IMR-90 (cell line): ENCODE data around the gene CCT4. TPM values are rescaled to one million over a fixed set of nuclear protein-coding genes. Genes with fewer than 3 reads are reported as not detected.

Experiments used
- ATAC-seq: fragments of 200-7000 bp; cut with Tn5 transposase; 2 replicates; pipeline ENCODE4 v1.9.1; 2020; ENCODE audit warnings: low read depth, mild to moderate bottlenecking, moderate library complexity
- BruUV-seq: library from RNA; stranded (reverse); fragments of 400-500 nt; replicated peaks from 2 replicates; lab custom pipeline; 2021; lab: Mats Ljungman, UMichigan
- CTCF ChIA-PET: fragments of 300-600 bp; formaldehyde crosslinking; extraction: SDS; loops from one replicate; lab custom pipeline; 2021; ENCODE audit warnings: antibody characterized with exemption; lab: Yijun Ruan, JAX
- POLR2A ChIA-PET: fragments of 300-600 bp; sonication (Branson Sonifier 250); formaldehyde crosslinking; loops from one replicate; lab custom pipeline; 2022; ENCODE audit warnings: antibody characterized with exemption; ENCODE audit not compliant: unreplicated experiment; lab: Charles Lee
- DNase-seq: peaks from one replicate; pipeline ENCODE4 v3.0.0; 2013
- H2AFZ ChIP-seq: replicated peaks from 2 replicates; pipeline ENCODE3; 2013; ENCODE audit warnings: low read length, mild to moderate bottlenecking; ENCODE audit not compliant: poor library complexity
- H2AK5ac ChIP-seq: 2 replicates; pipeline ENCODE4 v1.6.1; 2013; ENCODE audit warnings: low read depth, low read length, inconsistent platforms
- H2AK9ac ChIP-seq: replicated peaks from 2 replicates; pipeline ENCODE3; 2013; ENCODE audit warnings: mild to moderate bottlenecking, low read depth, low read length, moderate library complexity; ENCODE audit not compliant: poor library complexity
- H2BK120ac ChIP-seq: 2 replicates; pipeline ENCODE4 v1.6.1; 2013; ENCODE audit warnings: low read depth, low read length, inconsistent platforms
- H2BK15ac ChIP-seq: 3 replicates; pipeline ENCODE4 v1.6.1; 2013; ENCODE audit warnings: low read depth, low read length, inconsistent platforms
- H2BK20ac ChIP-seq: 2 replicates; pipeline ENCODE4 v1.6.1; 2013; ENCODE audit warnings: low read depth, mild to moderate bottlenecking, inconsistent platforms, low read length, moderate library complexity
- H2BK5ac ChIP-seq: 2 replicates; pipeline ENCODE4 v1.6.1; 2013; ENCODE audit warnings: mild to moderate bottlenecking, low read depth, low read length, inconsistent platforms; ENCODE audit not compliant: poor library complexity, severe bottlenecking
- H3K14ac ChIP-seq: replicated peaks from 2 replicates; pipeline ENCODE4 v1.6.1; 2013; ENCODE audit warnings: low read depth, low read length, inconsistent platforms
- H3K18ac ChIP-seq: 2 replicates; pipeline ENCODE4 v1.6.1; 2013; ENCODE audit warnings: low read depth, low read length, control low read depth
- H3K23ac ChIP-seq: 2 replicates; pipeline ENCODE4 v1.6.1; 2013; ENCODE audit warnings: low read depth, low read length, inconsistent platforms
- H3K27ac ChIP-seq: 2 replicates; pipeline ENCODE4 v1.5.1; 2013; ENCODE audit warnings: mild to moderate bottlenecking, control low read depth, low read length; ENCODE audit not compliant: insufficient read depth
- H3K27me3 ChIP-seq: 2 replicates; pipeline ENCODE4 v1.6.1; 2013; ENCODE audit warnings: low read length; ENCODE audit not compliant: control insufficient read depth, insufficient read depth
- H3K36me3 ChIP-seq: 2 replicates; pipeline ENCODE4 v1.6.1; 2013; ENCODE audit warnings: low read length, mixed read lengths; ENCODE audit not compliant: control insufficient read depth, insufficient read depth
- H3K4ac ChIP-seq: 2 replicates; pipeline ENCODE4 v1.6.1; 2013; ENCODE audit warnings: low read depth, low read length, inconsistent platforms
- H3K4me1 ChIP-seq: 2 replicates; pipeline ENCODE4 v1.6.1; 2013; ENCODE audit warnings: low read length, mixed read lengths; ENCODE audit not compliant: control insufficient read depth, insufficient read depth
- H3K4me2 ChIP-seq: 2 replicates; pipeline ENCODE4 v1.6.1; 2013; ENCODE audit warnings: low read depth, mild to moderate bottlenecking, control low read depth, low read length, moderate library complexity
- H3K4me3 ChIP-seq: 2 replicates; pipeline ENCODE4 v1.5.1; 2013; ENCODE audit warnings: low read depth, mild to moderate bottlenecking, control low read depth, low read length, moderate library complexity; ENCODE audit not compliant: insufficient read depth
- H3K56ac ChIP-seq: 2 replicates; pipeline ENCODE4 v1.6.1; 2013; ENCODE audit warnings: low read length, inconsistent platforms; ENCODE audit not compliant: insufficient read depth; ENCODE audit errors: extremely low read depth
- H3K79me1 ChIP-seq, 2 experiments: 2 replicates each; pipeline ENCODE4 v1.6.1; 2013; ENCODE audit warnings: low read length in 2 of 2, inconsistent platforms in 1 of 2, low read depth in 1 of 2
- H3K9ac ChIP-seq: 2 replicates; pipeline ENCODE4 v1.6.1; 2013; ENCODE audit warnings: low read depth, low read length, control low read depth
- H3K9me1 ChIP-seq: 2 replicates; pipeline ENCODE4 v1.6.1; 2013; ENCODE audit warnings: low read length, inconsistent platforms; ENCODE audit not compliant: insufficient read depth
- H3K9me3 ChIP-seq: 2 replicates; pipeline ENCODE4 v1.6.1; 2013; ENCODE audit warnings: low read length; ENCODE audit not compliant: control insufficient read depth, insufficient read depth
- H4K20me1 ChIP-seq: 2 replicates; pipeline ENCODE4 v1.6.1; 2013; ENCODE audit warnings: low read length, inconsistent platforms; ENCODE audit not compliant: insufficient read depth
- H4K5ac ChIP-seq: 2 replicates; pipeline ENCODE4 v1.6.1; 2013; ENCODE audit warnings: mild to moderate bottlenecking, low read depth, low read length, control low read depth
- H4K8ac ChIP-seq, 2 experiments: 2 replicates each; pipeline ENCODE4 v1.6.1; 2013; ENCODE audit warnings: low read depth in 2 of 2, low read length in 2 of 2, control low read depth in 1 of 2, inconsistent platforms in 1 of 2
- H4K91ac ChIP-seq: 2 replicates; pipeline ENCODE4 v1.6.1; 2013; ENCODE audit warnings: low read depth, low read length, inconsistent platforms; ENCODE audit not compliant: insufficient read depth
- BHLHE40 ChIP-seq: fragments of 150-350 bp; IDR thresholded peaks from 2 replicates; pipeline ENCODE4 v1.6.1; 2016; ENCODE audit warnings: mild to moderate bottlenecking, low read depth, low read length
- CEBPB ChIP-seq: IDR thresholded peaks from 2 replicates; pipeline ENCODE4 v1.6.1; 2012; ENCODE audit warnings: low read depth, low read length, improper control_type of control experiment
- CHD1 ChIP-seq: IDR thresholded peaks from 2 replicates; pipeline ENCODE4 v1.6.1; 2012; ENCODE audit warnings: low read depth, low read length, improper control_type of control experiment
- FOS ChIP-seq: fragments of 150-350 bp; IDR thresholded peaks from 2 replicates; pipeline ENCODE4 v1.6.1; 2016; ENCODE audit warnings: low read depth, low read length
- MAFK ChIP-seq: IDR thresholded peaks from 2 replicates; pipeline ENCODE4 v1.6.1; 2012; ENCODE audit warnings: low read depth, low read length, improper control_type of control experiment
- MAZ ChIP-seq: IDR thresholded peaks from 2 replicates; pipeline ENCODE4 v1.6.1; 2012; ENCODE audit warnings: low read depth, mild to moderate bottlenecking, low read length, improper control_type of control experiment, moderate library complexity, borderline replicate concordance
- MXI1 ChIP-seq: IDR thresholded peaks from 2 replicates; pipeline ENCODE4 v1.6.1; 2012; ENCODE audit warnings: low read depth, mild to moderate bottlenecking, low read length, moderate library complexity, borderline replicate concordance
- NFE2L2 ChIP-seq: fragments of 150-350 bp; IDR thresholded peaks from 2 replicates; pipeline ENCODE4 v1.6.1; 2016; ENCODE audit warnings: low read depth, mild to moderate bottlenecking, low read length
- POLR2A ChIP-seq: IDR thresholded peaks from 2 replicates; pipeline ENCODE4 v1.6.1; 2012; ENCODE audit warnings: mild to moderate bottlenecking, low read depth, low read length
- RAD21 ChIP-seq: IDR thresholded peaks from 2 replicates; pipeline ENCODE4 v1.6.1; 2012; ENCODE audit warnings: low read length, improper control_type of control experiment
- RCOR1 ChIP-seq: IDR thresholded peaks from 2 replicates; pipeline ENCODE4 v1.6.1; 2012; ENCODE audit warnings: mild to moderate bottlenecking, low read length, improper control_type of control experiment; ENCODE audit not compliant: insufficient replicate concordance
- RFX5 ChIP-seq: IDR thresholded peaks from 2 replicates; pipeline ENCODE4 v1.8.0; 2012; ENCODE audit warnings: low read depth, mild to moderate bottlenecking, low read length, moderate library complexity
- SMC3 ChIP-seq: fragments of 150-350 bp; IDR thresholded peaks from 2 replicates; pipeline ENCODE4 v1.6.1; 2016; ENCODE audit warnings: low read depth, mild to moderate bottlenecking, antibody characterized with exemption, low read length, moderate library complexity
- WGBS, 2 experiments: methylation state at CpG; one replicate each; pipeline versions ENCODE4 v1.1.5 to v1.1.7; 2013; ENCODE audit warnings: missing lambda C conversion rate in 2 of 2; ENCODE audit not compliant: insufficient read length in 1 of 2; ENCODE audit errors: extremely low coverage in 2 of 2; 5-methylcytosine and 5-hydroxymethylcytosine counted together
- dilution Hi-C: fragments of 300-500 bp; cut with HindIII; formaldehyde crosslinking; loops from one replicate; pipeline ENCODE4 v1.14.3; 2018; ENCODE audit warnings: low sequenced_read_pairs; ENCODE audit not compliant: unreplicated experiment
- in situ Hi-C: fragments of 300-500 bp; cut with MboI; formaldehyde crosslinking; loops from 3 replicates; pipeline ENCODE4 v1.14.3; 2019; ENCODE audit warnings: low sequenced_read_pairs, inconsistent platforms, mixed read lengths
- intact Hi-C: fragments of 100-400 bp; cut with micrococcal nuclease; formaldehyde crosslinking; loops from 2 replicates; pipeline ENCODE4 v1.10.0; 2022
- polyA plus RNA-seq, 3 experiments: library from polyadenylated mRNA; depleted of rRNA; stranded (reverse); fragments of >200 nt; gene quantifications; 2 replicates each; pipeline ENCODE4 v1.2.3, GENCODE V29; 2012; ENCODE audit warnings: low replicate concordance in 1 of 3
- total RNA-seq: library from RNA; depleted of rRNA; stranded (reverse); fragments of >200 nt; gene quantifications from 2 replicates; pipeline ENCODE4 v1.2.3, GENCODE V29; 2012
- TF ChIP-seq, protein P1 (sequence below): fragments of 150-350 bp; IDR thresholded peaks from 2 replicates; pipeline ENCODE4 v1.6.1; 2017; ENCODE audit warnings: mild to moderate bottlenecking, antibody characterized with exemption, low read length, low read depth
- TF ChIP-seq, protein P2 (sequence below): conservative IDR thresholded peaks from 2 replicates; pipeline ENCODE4 v1.5.1; 2012; ENCODE audit warnings: mild to moderate bottlenecking, low read depth, low read length, improper control_type of control experiment
- TF ChIP-seq, protein P3 (sequence below): fragments of 150-350 bp; IDR thresholded peaks from 2 replicates; pipeline ENCODE4 v1.6.1; 2016; ENCODE audit warnings: low read depth, mild to moderate bottlenecking, low read length, moderate library complexity, borderline replicate concordance

The CCT4 gene
- total and polyA plus RNA-seq, 2 of the 4 experiments (the other 2 are of a cell fraction), result 94.4 to 187 TPM

DNA sequence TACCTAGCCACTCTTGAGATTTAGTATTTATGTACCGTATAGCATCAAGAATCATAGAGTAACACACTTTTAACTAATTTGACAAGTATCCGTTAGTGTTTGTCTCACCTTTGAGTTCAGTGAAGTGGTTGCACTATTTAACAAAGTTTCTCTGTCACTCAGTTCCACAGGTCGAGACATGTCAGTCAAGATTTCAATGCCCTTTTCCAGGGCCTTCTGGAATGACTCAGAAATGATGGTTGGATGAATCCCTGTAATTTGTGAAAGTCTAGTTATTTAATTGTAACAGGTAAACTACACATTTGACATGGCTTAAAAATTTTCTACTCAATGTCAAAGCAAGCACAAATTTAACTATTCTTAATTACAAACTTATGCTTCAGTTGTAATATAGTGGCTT lies 9.7 kb downstream of the CCT4 start:
- dilution Hi-C loops, result no loop called here
- Histone ChIP-seq H3K4me1 (no peaks in the 10 kb centered on the region), H3K27me3 (no peaks in the 10 kb centered on the region), H2BK15ac (no peak overlapping the region), H3K79me1 (peaks cover 21 to 30% of the 10 kb centered on the region in 2 experiments; a peak in 3 of 4 replicates), H4K8ac (no peak overlapping the region), H3K27ac (no peak overlapping the region), H3K36me3 (peaks cover 61% of the 10 kb centered on the region), H2AK5ac (no peak overlapping the region), H3K9ac (no peak overlapping the region), H3K9me3 (no peaks in the 10 kb centered on the region), H3K56ac (no peak overlapping the region), H3K9me1 (no peaks in the 10 kb centered on the region), H2AFZ (no peak overlapping the region), H4K20me1 (peaks cover 13% of the 10 kb centered on the region), H2BK120ac (no peak overlapping the region), H2AK9ac (no peak overlapping the region), H4K91ac (no peak overlapping the region), H3K4me2 (no peak overlapping the region), H2BK20ac (no peak overlapping the region), H2BK5ac (no peak overlapping the region), H3K14ac (no peak overlapping the region), H3K18ac (no peak overlapping the region), H3K4ac (no peak overlapping the region), H3K23ac (no peak overlapping the region), H4K5ac (no peak overlapping the region), H3K4me3 (no peak overlapping the region)
- POLR2A ChIA-PET, result no interaction called here
- in situ Hi-C loops, result loop anchor here (5.0 kb wide), 1 partner anchor 366 kb away; no protein-coding TSS in a partner anchor
- no peak for ATAC-seq
- intact Hi-C loops, result no loop called here
- no peak for DNase-seq
- TF ChIP-seq MAZ, result no peak
- no peak for TF ChIP-seq POLR2A
- no peak for TF ChIP-seq SMC3
- TF ChIP-seq MXI1, result no peak
- no peak for TF ChIP-seq RFX5
- TF ChIP-seq CHD1, result no peak
- TF ChIP-seq, protein P1, sequence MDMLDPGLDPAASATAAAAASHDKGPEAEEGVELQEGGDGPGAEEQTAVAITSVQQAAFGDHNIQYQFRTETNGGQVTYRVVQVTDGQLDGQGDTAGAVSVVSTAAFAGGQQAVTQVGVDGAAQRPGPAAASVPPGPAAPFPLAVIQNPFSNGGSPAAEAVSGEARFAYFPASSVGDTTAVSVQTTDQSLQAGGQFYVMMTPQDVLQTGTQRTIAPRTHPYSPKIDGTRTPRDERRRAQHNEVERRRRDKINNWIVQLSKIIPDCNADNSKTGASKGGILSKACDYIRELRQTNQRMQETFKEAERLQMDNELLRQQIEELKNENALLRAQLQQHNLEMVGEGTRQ, result no peak
- no peak for TF ChIP-seq CEBPB
- TF ChIP-seq MAFK, result no peak
- TF ChIP-seq, protein P2, sequence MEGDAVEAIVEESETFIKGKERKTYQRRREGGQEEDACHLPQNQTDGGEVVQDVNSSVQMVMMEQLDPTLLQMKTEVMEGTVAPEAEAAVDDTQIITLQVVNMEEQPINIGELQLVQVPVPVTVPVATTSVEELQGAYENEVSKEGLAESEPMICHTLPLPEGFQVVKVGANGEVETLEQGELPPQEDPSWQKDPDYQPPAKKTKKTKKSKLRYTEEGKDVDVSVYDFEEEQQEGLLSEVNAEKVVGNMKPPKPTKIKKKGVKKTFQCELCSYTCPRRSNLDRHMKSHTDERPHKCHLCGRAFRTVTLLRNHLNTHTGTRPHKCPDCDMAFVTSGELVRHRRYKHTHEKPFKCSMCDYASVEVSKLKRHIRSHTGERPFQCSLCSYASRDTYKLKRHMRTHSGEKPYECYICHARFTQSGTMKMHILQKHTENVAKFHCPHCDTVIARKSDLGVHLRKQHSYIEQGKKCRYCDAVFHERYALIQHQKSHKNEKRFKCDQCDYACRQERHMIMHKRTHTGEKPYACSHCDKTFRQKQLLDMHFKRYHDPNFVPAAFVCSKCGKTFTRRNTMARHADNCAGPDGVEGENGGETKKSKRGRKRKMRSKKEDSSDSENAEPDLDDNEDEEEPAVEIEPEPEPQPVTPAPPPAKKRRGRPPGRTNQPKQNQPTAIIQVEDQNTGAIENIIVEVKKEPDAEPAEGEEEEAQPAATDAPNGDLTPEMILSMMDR, result no peak
- TF ChIP-seq, protein P3, sequence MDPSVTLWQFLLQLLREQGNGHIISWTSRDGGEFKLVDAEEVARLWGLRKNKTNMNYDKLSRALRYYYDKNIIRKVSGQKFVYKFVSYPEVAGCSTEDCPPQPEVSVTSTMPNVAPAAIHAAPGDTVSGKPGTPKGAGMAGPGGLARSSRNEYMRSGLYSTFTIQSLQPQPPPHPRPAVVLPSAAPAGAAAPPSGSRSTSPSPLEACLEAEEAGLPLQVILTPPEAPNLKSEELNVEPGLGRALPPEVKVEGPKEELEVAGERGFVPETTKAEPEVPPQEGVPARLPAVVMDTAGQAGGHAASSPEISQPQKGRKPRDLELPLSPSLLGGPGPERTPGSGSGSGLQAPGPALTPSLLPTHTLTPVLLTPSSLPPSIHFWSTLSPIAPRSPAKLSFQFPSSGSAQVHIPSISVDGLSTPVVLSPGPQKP, result no peak
- no peak for TF ChIP-seq FOS
- no peak for TF ChIP-seq RCOR1
- TF ChIP-seq NFE2L2, result no peak
- no peak for TF ChIP-seq BHLHE40
- no peak for TF ChIP-seq RAD21
- WGBS, 2 experiments, result 100% methylated on average over 1 of the region's 3 CpGs; no CpG with 5 or more reads in 1 of the 2 experiments
- BruUV-seq, result no TSS peak
- CTCF ChIA-PET, result no interaction called here
